Measurements from ENCODE around the gene RNF7.

The RNF7 gene

GRCh38 chr3:141710888-141711616 is 27.0 kb upstream of the RNF7 start:
- no peak for TF ChIP-seq EGR1 (IDR thresholded peaks at IDR 0.05)
- TF ChIP-seq YY1 (IDR thresholded peaks at IDR 0.05; ENCODE audit: low read depth): no peak
- no peak for TF ChIP-seq CREB1 (IDR thresholded peaks at IDR 0.05; ENCODE audit: low read depth)
- no peak for TF ChIP-seq TCF12 (IDR thresholded peaks at IDR 0.05; ENCODE audit: low read depth)
- no peak for TF ChIP-seq EP300 (IDR thresholded peaks at IDR 0.05; ENCODE audit: borderline replicate concordance)
- no peak for TF ChIP-seq USF1 (IDR thresholded peaks at IDR 0.05)
- TF ChIP-seq TEAD4 (IDR thresholded peaks at IDR 0.05): no peak
- no peak for TF ChIP-seq MAX (IDR thresholded peaks at IDR 0.05)
- TF ChIP-seq ZBTB7A (IDR thresholded peaks at IDR 0.05; ENCODE audit: low read depth): no peak
- TF ChIP-seq REST (IDR thresholded peaks at IDR 0.05; ENCODE audit: low read depth): no peak
- TF ChIP-seq FOXM1 (IDR thresholded peaks at IDR 0.05; ENCODE audit: borderline replicate concordance, low read depth): no peak
- TF ChIP-seq RAD21 (IDR thresholded peaks at IDR 0.05; ENCODE audit: low read depth): no peak
- TF ChIP-seq TAF1 (IDR thresholded peaks at IDR 0.05; ENCODE audit: low read depth): no peak

- TF ChIP-seq CEBPB (IDR thresholded peaks at IDR 0.05) (no peak), RAD21 (IDR thresholded peaks at IDR 0.05; ENCODE audit: low read depth) (no peak), NFIC (IDR thresholded peaks at IDR 0.05) (no peak), USF1 (IDR thresholded peaks at IDR 0.05) (no peak), FOXM1 (IDR thresholded peaks at IDR 0.05; ENCODE audit: borderline replicate concordance, low read depth) (no peak), MAX (IDR thresholded peaks at IDR 0.05) (no peak), ZBTB7A (IDR thresholded peaks at IDR 0.05; ENCODE audit: low read depth) (no peak), YY1 (IDR thresholded peaks at IDR 0.05; ENCODE audit: low read depth) (no peak), REST (IDR thresholded peaks at IDR 0.05; ENCODE audit: low read depth) (no peak), CREB1 (IDR thresholded peaks at IDR 0.05; ENCODE audit: low read depth) (no peak), TEAD4 (IDR thresholded peaks at IDR 0.05) (no peak), TCF12 (IDR thresholded peaks at IDR 0.05; ENCODE audit: low read depth) (no peak), TAF1 (IDR thresholded peaks at IDR 0.05; ENCODE audit: low read depth) (no peak), EP300 (IDR thresholded peaks at IDR 0.05; ENCODE audit: borderline replicate concordance) (no peak)
These were observed 23.4 kb upstream of the RNF7 start for GRCh38 chr3:141714671-141715070.

GRCh38 chr3:141722081-141722480 is 16.0 kb upstream of the RNF7 start:
- TF ChIP-seq EP300 (IDR thresholded peaks at IDR 0.05; ENCODE audit: borderline replicate concordance) (no peak), TAF1 (IDR thresholded peaks at IDR 0.05; ENCODE audit: low read depth) (no peak), RAD21 (IDR thresholded peaks at IDR 0.05; ENCODE audit: low read depth) (no peak), FOXM1 (IDR thresholded peaks at IDR 0.05; ENCODE audit: borderline replicate concordance, low read depth) (no peak)

GRCh38 chr3:141722648-141723047 is 15.4 kb upstream of the RNF7 start:
- TF ChIP-seq TAF1 (IDR thresholded peaks at IDR 0.05; ENCODE audit: low read depth) (no peak), CEBPB (IDR thresholded peaks at IDR 0.05) (no peak), TCF12 (IDR thresholded peaks at IDR 0.05; ENCODE audit: low read depth) (no peak), USF1 (IDR thresholded peaks at IDR 0.05) (no peak), REST (IDR thresholded peaks at IDR 0.05; ENCODE audit: low read depth) (no peak), EP300 (IDR thresholded peaks at IDR 0.05; ENCODE audit: borderline replicate concordance) (no peak), EGR1 (IDR thresholded peaks at IDR 0.05) (no peak), NFIC (IDR thresholded peaks at IDR 0.05) (no peak), ZBTB7A (IDR thresholded peaks at IDR 0.05; ENCODE audit: low read depth) (no peak), CREB1 (IDR thresholded peaks at IDR 0.05; ENCODE audit: low read depth) (no peak), TEAD4 (IDR thresholded peaks at IDR 0.05) (no peak)
